HG03469 (cell line): ENCODE results near the gene CTTNBP2.
"Not testable (repeated sequence)": the region's sequence is repeated elsewhere in the genome, so short reads cannot be mapped to it uniquely, and the experiment has no call there.

ENCODE experiments used
- ATAC-seq: cut with Tn5 transposase; IDR thresholded peaks from one replicate; pipeline ENCODE4 v1.9.1; 2021; ENCODE audit warnings: mild to moderate bottlenecking, moderate library complexity, moderate number of reproducible peaks; ENCODE audit not compliant: unreplicated experiment

Gene CTTNBP2

DNA sequence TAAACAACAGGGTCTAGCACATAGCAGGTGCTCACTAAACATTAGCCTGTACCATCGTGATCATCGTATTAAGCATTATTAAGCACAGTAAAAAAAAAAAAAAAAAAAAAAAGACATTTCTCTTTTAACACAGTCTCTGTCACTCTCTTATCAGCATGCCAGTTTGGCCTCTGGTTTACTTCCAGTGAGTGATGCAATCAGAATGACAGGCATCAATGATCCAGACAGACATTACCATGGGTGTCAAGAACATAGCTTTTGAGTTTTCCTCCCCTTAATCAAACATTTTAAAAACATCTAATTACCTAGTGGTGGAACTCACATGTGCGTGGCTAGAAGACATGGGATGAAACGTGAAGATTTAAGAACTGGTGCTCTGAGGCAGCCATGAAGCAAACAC lies 115.8 kb downstream of the CTTNBP2 start:
- ATAC-seq, result no peak

DNA sequence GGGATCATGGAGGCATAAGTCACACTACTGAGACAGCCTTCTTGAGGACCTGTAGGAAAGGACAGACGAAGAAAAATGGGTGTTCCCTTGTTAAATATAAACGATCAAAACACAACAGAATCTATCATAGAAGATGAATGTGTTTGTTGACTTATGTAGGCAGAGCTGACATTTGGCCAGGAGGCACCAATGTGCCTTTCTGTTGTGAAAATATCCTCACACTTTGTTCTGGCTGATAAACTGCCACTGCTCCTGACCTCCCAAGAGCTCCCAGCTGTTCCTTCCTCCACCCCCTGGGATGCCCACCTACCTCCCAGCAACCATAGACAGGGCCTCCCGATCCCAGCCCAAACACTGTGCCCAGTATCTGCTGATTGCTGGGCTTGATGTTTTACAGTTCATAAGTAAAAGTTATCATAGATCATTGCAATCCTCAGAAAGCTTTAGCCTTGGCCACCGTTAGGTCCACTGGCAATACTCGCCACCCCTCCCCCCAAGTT lies 116.6 kb downstream of the CTTNBP2 start:
- no peak for ATAC-seq

DNA sequence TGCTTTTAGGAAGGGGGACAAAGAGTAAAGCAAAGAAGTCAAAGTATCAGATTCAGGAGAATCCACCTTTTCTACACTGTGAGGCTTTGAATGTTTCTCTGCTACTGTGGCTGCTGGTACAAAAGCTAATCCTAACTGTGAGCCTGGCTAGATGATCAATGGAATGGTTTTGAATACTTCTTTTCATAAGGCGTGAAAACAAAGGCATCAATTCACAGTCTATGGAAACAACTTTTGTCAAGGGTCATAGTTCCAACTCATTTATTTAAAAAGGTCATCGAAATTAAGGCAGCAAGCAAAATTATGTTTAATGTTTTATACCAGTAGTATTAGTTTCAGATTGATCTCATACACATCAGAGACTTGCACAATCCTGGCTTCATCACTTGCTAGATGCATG lies 118.1 kb downstream of the CTTNBP2 start:
- ATAC-seq, result no peak

DNA sequence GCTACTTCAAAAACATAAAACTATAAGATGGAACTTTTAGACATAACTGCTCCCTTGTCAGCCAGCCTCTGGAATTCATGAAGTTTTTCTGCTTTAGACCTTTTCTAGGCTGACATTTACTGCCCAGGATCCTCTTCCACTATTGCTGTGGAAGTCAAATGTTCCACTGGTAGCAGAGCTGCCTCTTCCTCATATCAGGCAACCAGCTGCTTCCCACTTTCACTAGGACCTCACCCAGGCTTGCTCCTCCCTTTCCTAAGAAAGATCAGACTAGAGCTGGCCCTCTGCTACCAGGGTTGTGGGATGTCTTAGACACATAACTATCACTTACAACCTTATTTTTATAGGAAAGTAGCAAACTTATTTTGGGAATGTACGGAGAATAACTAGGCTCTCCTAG lies 121.5 kb downstream of the CTTNBP2 start:
- no peak for ATAC-seq

DNA sequence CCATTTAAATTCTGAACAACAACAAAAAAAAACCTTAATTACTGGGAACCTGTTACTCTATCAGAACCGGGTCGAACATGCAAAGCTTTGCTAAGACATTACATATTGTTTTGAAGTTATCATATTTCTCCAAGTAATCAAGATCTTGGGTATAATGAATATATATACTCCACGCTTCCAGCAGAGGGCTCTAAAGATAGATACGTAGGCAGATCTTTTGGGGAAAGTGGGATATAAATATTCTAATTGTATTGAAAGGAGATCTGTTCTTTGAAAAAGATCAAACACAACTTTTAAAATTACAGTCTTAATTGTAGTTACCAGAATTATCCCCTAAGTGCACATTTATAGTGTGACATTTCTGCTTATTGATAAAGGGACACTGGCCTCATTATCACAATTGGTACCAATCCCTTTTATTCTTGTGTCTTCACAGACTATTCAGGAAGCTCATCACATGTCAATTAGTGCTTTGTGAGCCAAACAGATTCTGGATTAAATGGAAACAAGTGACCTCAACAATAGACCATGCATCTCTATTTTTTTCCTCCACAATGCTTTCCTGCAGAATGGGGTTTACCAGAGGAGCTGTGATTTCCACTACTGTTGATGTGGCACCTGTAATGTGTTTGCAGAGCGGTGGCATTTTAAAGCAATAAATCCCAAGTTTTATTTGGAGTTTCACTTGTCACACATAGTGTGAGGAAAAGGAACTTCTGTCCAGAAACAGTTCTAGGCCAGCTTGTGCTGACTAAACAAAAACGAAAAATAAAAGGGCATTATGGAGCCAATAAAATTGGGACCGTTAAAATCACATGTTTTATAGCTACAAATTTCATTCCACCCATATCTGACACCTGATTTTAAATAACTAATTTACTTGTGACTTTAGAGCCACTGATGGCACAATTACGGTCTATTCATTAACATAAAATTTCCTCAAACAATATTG lies 122.4 kb downstream of the CTTNBP2 start:
- no peak for ATAC-seq

DNA sequence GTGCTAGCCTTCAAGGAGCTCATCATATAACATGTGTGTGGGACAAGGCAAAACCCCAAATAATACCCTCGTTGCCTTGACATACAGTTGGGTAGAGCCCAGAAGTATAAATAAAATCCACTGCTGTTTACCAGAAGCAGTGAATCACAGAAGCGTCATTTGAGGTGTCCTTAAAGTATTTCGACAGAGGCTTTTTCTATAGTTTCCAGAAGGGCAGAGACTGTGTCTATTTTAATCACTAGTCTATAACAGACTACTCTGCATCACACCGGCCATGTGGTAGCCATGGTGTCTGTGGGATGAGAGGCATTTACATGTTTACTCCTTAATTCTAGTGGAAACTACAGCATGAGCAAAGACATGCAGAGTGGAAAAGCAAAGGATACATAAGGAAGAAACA lies 131.3 kb downstream of the CTTNBP2 start:
- ATAC-seq, result no peak

DNA sequence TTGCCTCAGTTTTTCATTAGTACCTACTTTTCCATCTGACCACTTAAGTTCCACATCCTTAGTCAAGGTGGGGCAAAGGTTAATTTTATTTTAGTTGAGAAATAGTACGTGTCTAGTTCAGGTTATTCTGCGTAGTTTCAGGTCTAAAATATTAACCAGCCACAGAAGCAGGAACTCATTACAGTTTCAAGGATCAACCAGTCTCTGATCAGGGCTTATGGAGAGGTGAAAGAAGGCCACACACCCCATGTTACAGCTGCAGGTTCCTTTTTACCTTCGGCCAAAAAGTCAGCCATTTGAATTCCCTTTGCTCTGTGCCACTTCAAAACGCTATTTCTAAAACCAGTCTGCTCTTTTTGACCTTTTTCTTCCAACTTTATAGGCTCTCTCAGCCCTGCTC lies 134.2 kb downstream of the CTTNBP2 start:
- no peak for ATAC-seq

DNA sequence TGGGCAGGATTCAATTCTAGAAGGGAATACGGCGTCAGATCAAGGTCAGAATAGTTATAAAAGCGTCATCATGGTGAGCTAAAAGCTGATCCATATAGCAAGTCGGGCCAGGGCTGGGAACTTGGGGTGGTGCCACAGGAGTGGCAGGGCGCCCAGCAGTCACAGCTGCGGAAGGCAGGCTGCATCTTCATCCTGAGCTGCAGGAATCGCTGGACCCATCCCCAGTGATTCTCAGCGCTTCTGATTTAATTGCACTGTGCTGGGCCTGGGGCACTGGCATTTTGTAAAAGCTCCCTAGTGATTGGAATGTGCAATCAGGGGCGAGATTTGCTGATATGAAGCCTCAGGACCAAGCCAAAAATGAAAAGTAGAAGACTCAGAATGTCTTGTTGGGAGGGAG lies 135.3 kb downstream of the CTTNBP2 start:
- ATAC-seq, result no peak

DNA sequence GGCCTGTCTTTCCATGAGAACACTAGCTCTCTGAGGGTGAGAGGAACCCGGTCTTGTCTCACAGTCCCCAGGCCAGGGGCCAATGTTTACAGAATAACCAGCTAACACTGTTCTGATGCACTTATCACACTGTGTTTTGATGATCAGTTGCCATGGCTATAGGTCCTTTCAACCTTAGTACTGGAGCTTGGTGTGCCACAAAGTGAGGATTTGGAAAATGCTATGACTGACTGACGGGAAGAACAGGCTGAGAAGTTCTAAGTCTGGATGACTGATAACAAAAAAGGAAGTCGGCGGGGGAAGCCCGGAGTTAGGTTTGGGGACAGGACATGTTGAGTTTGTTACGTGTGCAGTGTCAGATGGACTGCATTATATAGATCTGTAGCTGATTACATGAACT lies 141.8 kb downstream of the CTTNBP2 start:
- peak; percentile 71 for ATAC-seq

DNA sequence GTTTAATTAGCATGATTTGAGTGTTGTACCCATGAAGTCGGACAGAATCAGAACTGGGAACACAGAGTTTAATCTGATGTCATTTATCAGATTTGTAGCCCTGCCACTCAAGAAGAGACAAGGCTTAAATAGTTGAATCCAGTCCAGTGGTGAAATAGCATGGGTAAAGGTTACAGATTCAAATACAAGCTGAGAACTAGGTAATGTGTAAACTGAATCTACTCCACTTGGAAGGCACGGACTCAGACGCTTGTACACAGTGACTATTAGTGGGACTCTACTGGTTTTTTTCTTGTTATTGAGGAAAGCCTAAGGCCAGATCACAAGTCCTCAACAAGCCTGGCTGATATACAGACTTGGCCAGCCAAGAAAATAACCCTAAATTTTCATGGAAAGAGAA lies 142.9 kb downstream of the CTTNBP2 start:
- no peak for ATAC-seq

DNA sequence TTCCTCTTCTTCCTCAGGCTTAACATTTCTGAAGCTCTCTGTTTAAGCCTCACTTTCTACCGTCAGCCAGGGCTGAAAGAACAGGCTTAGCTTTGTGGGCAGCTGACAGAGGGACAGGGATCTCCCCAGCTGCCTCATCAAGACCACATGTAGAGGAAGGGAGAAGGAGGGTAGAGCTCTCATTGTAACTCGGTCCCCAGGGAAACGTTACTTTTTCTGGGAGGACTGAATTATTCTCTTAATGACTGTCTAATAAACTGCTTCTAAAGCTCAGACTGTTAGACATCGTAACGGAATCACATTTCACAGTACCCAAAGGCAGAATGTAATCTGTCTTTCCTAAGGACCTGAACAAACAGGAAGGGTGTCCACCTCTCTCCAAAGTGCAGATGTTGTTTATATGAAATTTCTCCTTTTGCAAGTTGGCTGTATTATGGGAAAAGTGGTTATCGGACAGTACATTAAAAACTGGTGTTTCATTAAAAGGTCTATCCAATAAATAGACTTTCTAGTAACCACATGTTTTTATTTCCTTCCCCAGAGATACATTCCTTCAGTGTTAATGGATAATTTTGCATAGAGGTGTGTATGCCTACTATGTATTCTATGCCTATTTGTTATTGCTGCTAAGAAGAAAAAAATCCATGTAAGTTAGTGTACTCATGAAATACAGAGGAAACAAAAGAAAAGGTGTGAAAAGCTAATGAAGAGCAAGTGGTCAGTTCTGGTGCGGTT lies 144.2 kb downstream of the CTTNBP2 start:
- peak; percentile 39 for ATAC-seq

DNA sequence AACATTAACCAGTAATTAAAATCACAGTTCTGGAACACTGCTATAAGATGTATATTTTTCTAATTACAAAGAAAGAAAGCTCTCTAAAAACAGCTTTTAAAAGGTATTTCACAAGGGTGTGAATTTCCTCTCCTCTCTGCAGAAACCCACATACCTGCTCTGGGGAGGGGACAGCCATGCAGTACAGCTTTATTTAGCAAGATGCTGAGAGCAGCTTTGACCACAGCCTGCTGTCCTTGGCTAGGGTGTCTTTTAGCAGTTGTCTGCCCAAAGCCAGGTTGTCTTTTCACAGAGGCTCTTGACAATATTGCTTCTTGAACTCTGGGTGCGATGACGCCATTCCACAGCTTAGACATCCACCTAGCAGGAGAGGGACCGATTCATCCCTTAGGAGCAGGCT lies 148.3 kb downstream of the CTTNBP2 start:
- ATAC-seq, result no peak

DNA sequence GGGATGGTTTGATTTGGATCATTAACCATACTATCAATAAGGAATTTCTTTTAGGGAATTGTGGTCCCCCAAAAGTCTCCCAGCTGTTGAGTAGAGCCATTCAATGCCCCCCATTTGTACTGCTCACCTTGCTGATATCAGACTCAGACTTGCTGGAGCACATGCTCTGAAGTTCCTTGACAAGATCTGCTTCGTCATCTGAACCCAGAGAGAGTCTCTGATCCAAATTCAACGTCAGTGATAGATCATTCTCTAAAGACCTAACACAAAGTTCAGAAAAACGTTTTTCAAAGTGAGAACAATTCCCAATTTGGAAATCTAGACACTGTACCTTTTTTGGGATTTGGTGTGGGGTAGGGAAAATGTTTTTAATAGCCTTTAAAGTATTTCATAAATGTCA lies 153.9 kb downstream of the CTTNBP2 start:
- ATAC-seq, result no peak

DNA sequence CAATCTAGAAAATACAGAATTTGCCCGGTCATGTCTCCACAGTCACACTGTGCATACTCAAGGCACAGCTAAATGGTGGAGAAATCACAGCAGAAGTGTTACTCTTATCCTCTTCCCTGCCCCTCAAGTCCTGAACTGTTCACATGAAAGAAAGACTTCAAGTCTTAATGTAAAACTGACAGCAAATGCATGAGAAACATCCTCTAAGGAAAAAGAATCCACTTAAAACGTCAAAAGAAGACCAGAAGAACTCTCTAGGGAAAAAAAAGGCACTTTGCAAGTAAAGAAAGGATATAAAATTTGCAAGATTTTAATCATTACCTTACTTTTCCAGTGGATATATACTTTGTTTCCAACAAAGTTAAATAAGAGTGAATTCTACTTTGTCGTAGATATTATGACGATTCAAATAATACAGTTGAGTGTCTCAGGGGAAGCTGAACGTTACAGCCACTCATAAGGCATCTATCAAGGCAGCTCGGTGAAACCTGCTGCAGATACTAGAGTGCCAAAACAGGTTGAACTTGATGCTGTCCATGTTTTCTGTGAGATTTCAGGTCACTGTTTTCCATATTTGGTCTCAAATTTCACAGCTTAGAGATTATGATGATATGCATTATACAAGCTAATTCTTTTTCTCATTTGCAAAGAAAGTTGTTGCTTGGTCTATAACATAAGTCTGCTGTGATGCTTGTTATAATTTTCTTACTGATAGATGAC lies 155.0 kb downstream of the CTTNBP2 start:
- no peak for ATAC-seq

DNA sequence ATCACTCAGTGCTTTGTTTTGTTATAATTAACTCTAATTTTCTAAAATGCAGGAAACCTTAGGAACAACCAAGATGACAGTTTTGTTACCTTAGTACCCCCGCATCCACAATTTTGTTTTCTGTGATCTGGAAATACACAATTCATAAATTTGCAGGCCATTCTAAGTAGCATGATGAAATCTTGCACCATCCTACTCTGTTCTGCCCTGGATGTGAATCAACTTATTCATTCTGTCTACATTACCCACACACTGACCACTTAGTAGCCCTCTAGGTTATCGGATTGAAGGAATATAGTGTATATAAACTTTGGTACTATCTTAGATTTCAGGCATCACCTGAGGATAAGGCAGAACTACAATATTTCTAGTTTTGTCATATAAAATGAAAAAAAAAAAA lies 155.9 kb downstream of the CTTNBP2 start:
- ATAC-seq, result no peak

DNA sequence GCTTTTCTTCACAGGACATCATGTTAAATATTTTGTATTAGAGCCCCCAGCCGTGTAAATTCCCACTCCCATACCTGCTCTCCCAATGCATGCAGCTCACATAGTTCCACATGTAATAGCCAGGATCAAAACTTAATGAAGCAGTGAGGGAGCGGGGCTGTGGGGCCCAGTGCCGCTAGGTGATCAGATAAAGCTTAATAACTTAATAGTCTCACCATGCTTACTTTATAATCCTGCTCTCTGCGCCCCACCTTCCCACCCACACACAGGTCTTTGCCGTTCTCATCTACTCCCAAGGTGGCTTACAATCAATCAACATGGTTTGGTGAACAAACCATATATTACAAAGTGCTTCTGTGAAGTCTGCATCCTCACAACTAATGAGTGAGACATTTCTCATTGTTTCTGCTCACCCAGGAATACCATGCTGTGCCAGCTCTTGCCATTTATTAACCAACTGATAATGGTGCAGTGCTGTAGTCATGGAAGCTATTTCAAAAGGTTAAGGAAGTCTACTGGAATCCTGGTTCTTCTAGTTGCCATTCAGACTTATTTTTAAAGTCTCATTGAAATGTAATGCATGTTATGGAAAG lies 156.4 kb downstream of the CTTNBP2 start:
- ATAC-seq, result no peak

DNA sequence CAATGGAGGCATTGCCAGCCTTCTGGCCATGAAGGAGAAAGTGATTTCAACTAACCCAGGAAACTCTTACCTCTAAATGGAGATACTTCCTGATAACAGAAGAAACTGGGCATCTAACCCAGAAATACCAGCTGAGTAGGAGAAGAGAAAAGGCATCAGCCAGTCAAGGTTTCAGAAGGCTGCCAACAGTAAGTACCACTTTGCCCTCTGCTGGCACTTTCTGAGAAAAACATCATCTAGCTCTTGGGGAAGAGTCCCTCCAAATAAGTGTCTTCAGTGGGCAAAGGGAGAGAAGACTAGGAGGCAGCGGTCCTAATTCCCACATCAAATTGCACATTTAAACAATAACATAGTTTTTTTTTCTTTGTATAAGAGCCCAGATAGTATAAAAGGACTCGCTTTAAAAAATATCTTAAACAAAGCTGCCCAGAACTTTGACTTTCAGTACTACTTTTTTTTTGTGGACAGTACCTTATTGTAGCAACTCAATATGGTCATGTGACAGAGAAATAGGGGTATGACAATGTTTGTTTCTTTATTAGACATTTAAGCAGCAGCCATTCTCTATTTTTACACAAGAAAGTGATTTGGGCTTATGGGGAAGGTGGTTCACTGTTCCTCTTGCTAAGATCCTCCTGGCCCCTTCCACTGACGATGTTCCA lies 157.3 kb downstream of the CTTNBP2 start:
- ATAC-seq, result peak; percentile 89

DNA sequence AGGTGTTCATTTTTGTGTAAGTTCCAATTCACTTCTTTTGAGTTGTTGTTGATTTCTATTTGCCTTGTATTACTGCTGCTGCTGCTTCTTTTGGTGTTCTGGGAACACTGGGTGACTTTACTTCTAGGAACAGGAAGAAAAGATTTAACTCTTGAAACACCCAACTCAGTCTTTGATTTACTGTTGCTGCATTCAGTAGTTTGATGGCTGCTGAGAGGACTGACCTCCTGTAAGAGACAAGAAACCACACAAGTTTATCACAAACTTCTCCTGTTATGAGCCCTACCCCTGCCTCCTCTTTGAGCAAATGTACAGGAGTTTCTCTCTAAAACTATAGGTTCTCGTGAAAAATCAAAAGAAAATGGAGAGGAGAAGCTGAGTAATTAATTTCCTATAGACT lies 161.7 kb downstream of the CTTNBP2 start:
- ATAC-seq, result no peak

DNA sequence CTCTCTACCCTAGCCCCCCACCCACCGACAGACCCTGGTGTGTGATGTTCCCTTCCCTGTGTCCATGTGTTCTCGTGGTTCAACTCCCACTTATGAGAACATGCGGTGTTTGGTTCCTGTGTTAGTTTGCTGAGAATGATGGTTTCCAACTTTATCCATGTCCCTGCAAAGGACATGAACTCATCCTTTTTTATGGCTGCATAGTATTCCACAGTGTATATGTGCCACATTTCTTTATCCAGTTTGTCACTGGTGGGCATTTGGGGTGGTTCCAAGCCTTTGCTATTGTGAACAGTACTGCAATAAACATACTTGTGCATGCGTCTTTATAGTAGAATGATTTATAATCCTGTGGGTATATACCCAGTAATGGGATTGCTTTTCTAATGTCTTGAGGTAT lies 165.1 kb downstream of the CTTNBP2 start:
- ATAC-seq, result not testable (repeated sequence)

DNA sequence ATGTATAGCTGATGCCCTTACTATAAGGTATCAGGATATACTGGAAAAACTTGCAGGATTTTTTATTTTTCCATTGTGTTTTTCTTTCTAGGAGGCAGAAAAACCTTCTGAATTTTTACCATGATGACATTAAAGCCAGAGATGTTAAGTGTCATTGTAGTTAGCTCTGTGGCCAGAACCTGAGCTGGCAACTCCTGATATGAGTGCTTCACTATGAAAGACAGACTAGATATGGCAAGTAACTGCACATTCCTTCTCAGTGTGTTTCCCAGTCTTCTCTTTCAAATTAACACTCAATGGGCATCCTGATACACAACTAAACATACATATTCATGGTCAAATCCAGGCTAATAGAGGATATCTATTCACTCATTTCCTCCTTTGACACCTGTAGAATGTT lies 166.2 kb downstream of the CTTNBP2 start:
- no peak for ATAC-seq
